Lower leg skin (tissue), 4 donors: ENCODE measurements around the gene AAR2. TPM values are rescaled to one million over a fixed set of nuclear protein-coding genes. Genes with fewer than 3 reads are reported as not detected.

Experiments used
- DNase-seq, 2 donors: peaks; one replicate each; pipeline ENCODE4 v3.0.0-alpha.2; 2019; ENCODE audit warnings: low spot score in 2 of 2
- H3K4me3 ChIP-seq: fragments of 200-600 bp; sonication (generic); 2 replicates; pipeline ENCODE4 v1.5.1; 2017; ENCODE audit warnings: mild to moderate bottlenecking, low read depth; ENCODE audit not compliant: poor library complexity, severe bottlenecking
- POLR2A ChIP-seq, 2 donors: fragments of 450-650 bp; IDR thresholded peaks; one replicate each; pipeline ENCODE4 v1.6.1; 2016 to 2017; ENCODE audit warnings: antibody characterized with exemption in 2 of 2, mild to moderate bottlenecking in 1 of 2, moderate library complexity in 1 of 2
- whole genome bisulfite sequencing, 2 donors: methylation state at CpG; one replicate each; pipeline ENCODE4 v1.1.5; 2018; 5-methylcytosine and 5-hydroxymethylcytosine counted together
- intact Hi-C: fragments of 100-400 bp; cut with DNase I; formaldehyde crosslinking; loops from one replicate; pipeline ENCODE4 v1.15.0; 2023; ENCODE audit warnings: low total_unique reads
- total RNA-seq, 4 donors: library from RNA; depleted of rRNA; stranded (reverse); fragments of >200 nt; gene quantifications; one replicate each; pipeline ENCODE4 v1.1.0, GENCODE V29; 2016
- TF ChIP-seq, protein P1 (sequence below), 3 donors: fragments of 450-650 bp; IDR thresholded peaks; one replicate each; pipeline ENCODE4 v1.5.1; 2016; ENCODE audit warnings: antibody characterized with exemption in 3 of 3, mild to moderate bottlenecking in 3 of 3, moderate library complexity in 2 of 3

The AAR2 gene
- total RNA-seq, 4 donors from 2014 or later: 37.1 to 54.5 (median 38.7) TPM

DNA sequence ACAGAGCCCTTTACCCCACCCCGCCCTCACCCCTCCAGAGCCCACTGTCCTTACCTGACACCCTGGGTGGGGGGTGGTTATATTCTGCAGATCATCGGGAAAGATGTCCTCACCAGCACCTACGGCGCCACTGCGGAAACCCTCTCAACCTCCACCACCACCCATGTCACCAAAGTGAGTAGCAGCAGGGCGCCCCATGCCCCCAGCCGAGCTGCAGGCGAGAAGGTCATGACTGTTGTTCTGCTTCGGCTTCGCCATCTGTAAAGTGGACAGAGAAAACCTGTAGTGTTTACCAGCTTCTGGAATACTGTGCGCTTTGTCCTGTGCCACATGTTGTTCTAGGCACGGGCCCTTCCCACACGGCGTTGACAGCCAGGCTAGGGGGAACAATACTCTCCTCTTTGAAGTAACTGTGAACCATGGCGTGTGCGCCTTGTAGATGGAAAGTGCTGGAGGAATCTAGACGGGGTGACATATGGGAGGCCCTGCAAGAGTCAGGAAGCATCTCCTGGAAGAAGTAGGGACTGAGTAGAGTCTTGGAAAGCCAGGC is 16.5 kb upstream of the AAR2 start:
- no peak overlapping the region for H3K4me3 ChIP-seq
- WGBS, 2 donors: 93 to 94% methylated on average over 17 of the region's 17 CpGs
- intact Hi-C loops: no loop called here
- DNase-seq: no peak
- TF ChIP-seq, protein P1, sequence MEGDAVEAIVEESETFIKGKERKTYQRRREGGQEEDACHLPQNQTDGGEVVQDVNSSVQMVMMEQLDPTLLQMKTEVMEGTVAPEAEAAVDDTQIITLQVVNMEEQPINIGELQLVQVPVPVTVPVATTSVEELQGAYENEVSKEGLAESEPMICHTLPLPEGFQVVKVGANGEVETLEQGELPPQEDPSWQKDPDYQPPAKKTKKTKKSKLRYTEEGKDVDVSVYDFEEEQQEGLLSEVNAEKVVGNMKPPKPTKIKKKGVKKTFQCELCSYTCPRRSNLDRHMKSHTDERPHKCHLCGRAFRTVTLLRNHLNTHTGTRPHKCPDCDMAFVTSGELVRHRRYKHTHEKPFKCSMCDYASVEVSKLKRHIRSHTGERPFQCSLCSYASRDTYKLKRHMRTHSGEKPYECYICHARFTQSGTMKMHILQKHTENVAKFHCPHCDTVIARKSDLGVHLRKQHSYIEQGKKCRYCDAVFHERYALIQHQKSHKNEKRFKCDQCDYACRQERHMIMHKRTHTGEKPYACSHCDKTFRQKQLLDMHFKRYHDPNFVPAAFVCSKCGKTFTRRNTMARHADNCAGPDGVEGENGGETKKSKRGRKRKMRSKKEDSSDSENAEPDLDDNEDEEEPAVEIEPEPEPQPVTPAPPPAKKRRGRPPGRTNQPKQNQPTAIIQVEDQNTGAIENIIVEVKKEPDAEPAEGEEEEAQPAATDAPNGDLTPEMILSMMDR (IDR thresholded peaks at IDR 0.05): no peak
- no peak for TF ChIP-seq POLR2A (IDR thresholded peaks at IDR 0.05)

- WGBS, 2 donors: 86 to 87% methylated on average over 7 of the region's 7 CpGs
- no peak for TF ChIP-seq POLR2A (IDR thresholded peaks at IDR 0.05)
- TF ChIP-seq, protein P1 (IDR thresholded peaks at IDR 0.05): no peak
- DNase-seq: no peak
- H3K4me3 ChIP-seq: no peak overlapping the region
- intact Hi-C loops: no loop called here
Measured at GRCh38 chr20:36225666-36226065, 10.6 kb upstream of the AAR2 start.

- H3K4me3 ChIP-seq: no peak overlapping the region
- DNase-seq: no peak
- TF ChIP-seq POLR2A (IDR thresholded peaks at IDR 0.05): no peak
- TF ChIP-seq, protein P1 (IDR thresholded peaks at IDR 0.05): no peak
- WGBS, 2 donors: 78 to 80% methylated on average over 6 of the region's 6 CpGs
- intact Hi-C loops: no loop called here
Measured at GRCh38 chr20:36228770-36229169, 7.5 kb upstream of the AAR2 start.

- 63 to 72% methylated on average over 3 of the region's 3 CpGs for WGBS, 2 donors
- intact Hi-C loops: no loop called here
- TF ChIP-seq, protein P1 (IDR thresholded peaks at IDR 0.05): no peak
- TF ChIP-seq POLR2A (IDR thresholded peaks at IDR 0.05): no peak
Measured at GRCh38 chr20:36230019-36230418, 6.3 kb upstream of the AAR2 start.

GRCh38 chr20:36231331-36231730 is 4.9 kb upstream of the AAR2 start:
- TF ChIP-seq, protein P1 (IDR thresholded peaks at IDR 0.05): no peak
- TF ChIP-seq POLR2A (IDR thresholded peaks at IDR 0.05): no peak
- 90 to 91% methylated on average over 7 of the region's 7 CpGs for WGBS, 2 donors
- no peak for DNase-seq
- H3K4me3 ChIP-seq: no peak overlapping the region
- intact Hi-C loops: no loop called here

More at GRCh38 chr20:36230019-36230418, 6.3 kb upstream of the AAR2 start:
- no peak overlapping the region for H3K4me3 ChIP-seq
- no peak for DNase-seq

DNA sequence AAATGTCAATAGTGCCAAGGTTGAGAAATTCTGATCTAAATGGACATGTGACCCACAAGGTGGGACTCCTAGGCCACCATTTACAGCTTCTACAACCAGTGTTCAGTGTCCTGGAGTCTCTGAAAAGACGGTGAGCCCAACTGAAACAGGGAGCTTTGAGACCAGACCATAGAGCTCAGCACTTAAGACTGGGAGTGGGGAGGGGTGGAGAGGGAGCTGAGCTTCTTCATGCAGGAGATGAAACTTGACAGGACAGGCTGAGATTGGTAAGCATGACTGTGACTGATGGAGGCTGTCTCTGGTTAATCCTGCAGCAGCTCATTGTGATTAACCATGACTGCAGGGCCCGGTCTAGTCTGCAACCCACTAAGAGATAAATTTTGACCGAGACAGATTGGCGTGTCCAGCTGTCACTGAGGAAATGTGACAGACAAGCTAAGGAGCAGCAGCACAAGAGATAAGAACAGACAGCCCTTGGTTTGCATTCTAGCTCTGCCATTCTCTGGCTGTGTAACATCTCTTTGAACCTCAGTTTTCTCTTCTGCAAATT is 1.4 kb upstream of the AAR2 start:
- intact Hi-C loops: no loop called here
- DNase-seq: no peak
- no peak overlapping the region for H3K4me3 ChIP-seq
- no peak for TF ChIP-seq POLR2A (IDR thresholded peaks at IDR 0.05)
- TF ChIP-seq, protein P1 (IDR thresholded peaks at IDR 0.05): no peak
- WGBS, 2 donors: 76 to 80% methylated on average over 4 of the region's 4 CpGs
